SK-MEL-5 (cell line): ENCODE results near the gene OCA2. TPM values are rescaled to one million over a fixed set of nuclear protein-coding genes. Genes with fewer than 3 reads are reported as not detected.

ENCODE experiments used
- DNase-seq: peaks from one replicate; pipeline ENCODE4 v3.0.0-alpha.2; 2016; ENCODE audit warnings: low read depth, low spot score
- in situ Hi-C: cut with HindIII; loops from 2 replicates; pipeline ENCODE4 v1.10.0; 2016; ENCODE audit warnings: low sequenced_read_pairs, high pct_unique_total_duplicates, low pct_unique_long_range_greater_than_20kb
- total RNA-seq: library from RNA; depleted of rRNA; stranded (reverse); fragments of >200 nt; shearing (Covaris generic); gene quantifications from 2 replicates; pipeline ENCODE4 v1.2.3, GENCODE V29; 2014

OCA2 gene
- total RNA-seq, 1 experiment from 2014 or later: 200 TPM

DNA sequence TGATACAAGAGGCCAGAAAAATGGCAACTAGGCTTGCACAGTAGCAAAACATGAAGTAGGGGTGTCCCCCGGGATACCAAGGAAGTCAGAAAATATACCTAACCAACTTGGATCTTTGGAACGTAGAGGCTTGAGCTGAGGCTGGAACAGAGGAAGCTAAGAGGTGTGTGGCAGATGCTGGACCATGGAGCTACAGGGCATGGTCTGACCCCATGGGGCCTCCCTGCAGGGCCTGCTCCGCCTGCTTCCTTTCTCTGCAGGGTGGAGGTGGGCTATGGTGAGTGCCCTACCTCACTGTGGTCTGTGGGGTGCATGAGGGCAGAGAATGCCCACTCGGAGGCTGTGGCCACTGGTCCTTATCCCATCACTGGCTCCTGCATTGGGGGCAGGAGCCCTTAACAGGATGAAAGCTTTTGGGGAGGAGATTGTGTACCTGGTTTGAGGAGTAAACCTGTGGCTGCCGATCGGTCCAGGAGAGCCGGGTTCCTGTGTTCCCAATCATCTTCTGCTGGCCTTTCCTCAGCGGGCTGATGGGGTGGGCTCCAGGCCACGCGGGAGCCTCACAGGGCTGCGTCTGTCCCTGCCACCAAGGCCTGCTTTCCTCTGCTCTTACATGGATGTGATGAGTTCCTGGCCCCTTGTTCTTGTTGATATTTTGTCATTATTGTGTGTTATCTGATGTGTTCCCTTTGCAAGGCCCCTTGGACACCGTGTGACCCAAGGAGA lies 96.8 kb downstream of the OCA2 start:
- no peak for DNase-seq
- in situ Hi-C loops: no loop called here

DNA sequence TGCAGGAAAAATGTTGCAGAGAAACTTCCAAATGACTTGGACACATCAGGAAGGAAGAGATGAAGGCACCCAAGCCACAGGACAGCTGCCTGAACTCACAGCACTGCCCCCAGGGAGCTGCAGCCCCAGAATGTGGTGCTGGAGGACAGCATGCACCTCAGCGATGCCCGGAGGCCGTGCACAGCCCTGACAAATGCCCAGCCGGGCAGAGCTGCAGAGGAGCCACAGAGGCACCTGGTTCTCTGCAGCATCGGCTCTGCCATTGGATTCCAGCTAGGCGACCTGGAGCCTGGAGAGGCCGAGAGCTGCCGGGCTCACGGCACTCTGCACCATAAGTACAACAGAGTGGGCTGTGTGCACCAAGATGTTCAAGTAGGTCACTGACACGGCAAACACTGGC lies 97.5 kb downstream of the OCA2 start:
- no peak for DNase-seq
- in situ Hi-C loops: no loop called here

DNA sequence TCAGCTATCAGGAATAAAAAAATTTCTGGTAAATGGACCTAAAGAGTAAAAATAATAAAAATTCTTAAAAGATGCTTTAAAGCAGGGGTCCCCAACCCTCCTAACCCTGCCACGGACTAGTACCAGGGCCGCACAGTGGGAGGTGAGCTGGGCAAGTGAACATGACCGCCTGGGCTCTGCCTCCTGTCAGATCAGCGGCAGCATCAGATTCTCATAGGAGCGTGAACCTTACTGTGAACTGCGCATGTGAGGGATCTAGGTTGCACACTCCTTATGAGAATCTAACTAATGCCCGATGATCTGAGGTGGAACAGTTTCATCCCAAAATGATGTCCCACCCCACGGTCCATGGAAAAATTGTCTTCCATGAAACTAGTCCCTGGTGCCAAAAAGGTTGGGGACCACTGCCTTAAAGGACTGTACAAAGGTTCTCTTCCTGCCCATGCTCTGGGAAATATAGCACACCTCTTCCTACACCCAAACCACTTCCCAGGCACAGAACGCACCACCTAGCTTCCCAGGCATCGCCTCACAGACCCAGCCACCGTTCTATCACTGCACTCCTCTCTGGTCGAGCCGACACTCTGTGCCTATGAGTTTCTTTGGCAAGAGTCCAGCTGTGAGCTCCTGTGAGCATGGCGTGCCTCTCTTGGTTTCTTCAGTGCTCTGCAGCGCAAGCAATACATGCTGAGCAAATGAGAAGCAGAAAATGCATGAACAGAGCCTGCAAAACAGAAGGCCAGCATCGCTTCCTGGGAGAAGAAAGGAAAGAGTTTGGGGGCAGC lies 104.9 kb downstream of the OCA2 start:
- DNase-seq: no peak
- in situ Hi-C loops: no loop called here

DNA sequence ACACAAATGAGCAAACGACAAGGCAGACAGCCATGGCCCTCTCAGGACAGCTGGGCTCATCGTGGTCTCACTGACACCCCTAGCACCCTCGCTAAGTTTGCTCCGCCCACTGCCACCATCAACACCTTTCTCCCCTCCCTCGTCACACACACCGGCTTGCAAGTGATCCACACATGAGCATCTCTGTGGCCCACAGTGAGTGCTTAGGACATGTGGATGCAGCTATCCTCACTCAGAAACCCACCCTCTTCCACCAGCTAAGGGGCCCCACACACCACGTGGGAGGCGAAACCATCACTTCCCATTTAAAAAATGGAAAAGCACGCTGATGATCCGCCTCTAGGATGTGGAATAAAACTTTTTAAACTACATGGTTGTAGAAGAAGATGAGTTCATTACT lies 105.6 kb downstream of the OCA2 start:
- no peak for DNase-seq
- in situ Hi-C loops: no loop called here

DNA sequence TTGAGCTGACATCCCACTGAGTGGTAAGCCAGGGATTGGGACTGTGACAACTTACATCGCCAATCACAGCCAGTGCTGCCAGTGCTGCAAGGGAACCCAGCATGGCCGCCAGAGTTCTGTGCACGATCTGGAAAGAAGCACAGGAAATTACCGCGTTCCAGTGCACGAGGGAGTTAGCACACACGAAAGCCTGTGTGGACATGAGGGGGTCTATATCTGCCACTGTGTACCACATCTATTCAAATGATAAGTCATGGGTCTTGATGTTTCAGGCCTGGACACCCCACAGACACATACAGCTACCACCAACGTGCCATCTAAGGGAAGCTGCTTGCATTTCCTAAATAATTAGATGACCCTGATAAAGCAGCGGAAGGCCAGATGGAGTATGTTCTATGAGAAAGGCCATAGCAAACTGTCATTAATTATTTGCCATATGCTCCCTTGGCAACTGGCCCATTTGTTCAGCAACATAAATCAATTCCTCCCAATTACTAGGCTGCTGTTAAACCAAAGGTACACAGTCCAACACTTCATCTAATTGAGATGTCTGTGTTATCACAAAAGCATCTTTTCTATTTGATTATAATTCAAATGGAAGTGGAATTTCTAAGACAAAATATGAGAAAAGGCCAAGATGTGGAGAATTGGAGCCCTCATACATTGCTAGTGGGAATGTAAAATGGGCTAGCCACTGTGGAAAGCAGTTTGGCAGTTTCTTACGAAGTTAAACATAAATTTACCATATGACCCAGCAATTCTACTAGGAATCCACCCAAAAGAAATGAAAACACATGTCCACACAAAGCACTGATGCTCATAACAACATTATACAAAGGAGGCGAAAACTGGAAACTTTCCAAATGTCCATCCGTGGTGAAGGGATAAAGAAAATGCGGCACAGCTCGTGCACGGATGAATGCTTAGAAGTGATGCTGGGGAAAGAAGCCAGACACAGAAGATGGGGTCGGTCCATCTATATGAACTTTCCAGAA lies 108.3 kb downstream of the OCA2 start:
- in situ Hi-C loops: no loop called here
- no peak for DNase-seq

DNA sequence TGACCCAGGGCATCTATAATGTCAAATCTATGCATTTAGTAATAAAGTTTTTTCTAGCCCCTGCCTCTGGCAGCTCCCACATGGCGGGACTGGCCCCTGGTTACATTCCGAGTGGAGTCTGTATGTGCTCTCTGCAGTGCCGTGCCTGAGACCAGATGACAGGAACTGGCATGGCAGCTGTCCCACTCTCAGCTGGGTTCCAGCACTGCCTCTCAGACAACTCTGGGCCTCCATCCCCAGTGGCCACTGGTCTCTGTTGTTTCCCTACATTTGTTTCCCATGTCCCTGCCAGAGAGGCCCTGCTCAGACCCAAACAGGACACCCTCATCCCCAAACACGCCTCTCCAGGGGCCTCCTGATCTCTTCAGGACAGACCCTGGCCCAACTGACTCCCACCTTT lies 109.3 kb downstream of the OCA2 start:
- DNase-seq: no peak
- in situ Hi-C loops: no loop called here

DNA sequence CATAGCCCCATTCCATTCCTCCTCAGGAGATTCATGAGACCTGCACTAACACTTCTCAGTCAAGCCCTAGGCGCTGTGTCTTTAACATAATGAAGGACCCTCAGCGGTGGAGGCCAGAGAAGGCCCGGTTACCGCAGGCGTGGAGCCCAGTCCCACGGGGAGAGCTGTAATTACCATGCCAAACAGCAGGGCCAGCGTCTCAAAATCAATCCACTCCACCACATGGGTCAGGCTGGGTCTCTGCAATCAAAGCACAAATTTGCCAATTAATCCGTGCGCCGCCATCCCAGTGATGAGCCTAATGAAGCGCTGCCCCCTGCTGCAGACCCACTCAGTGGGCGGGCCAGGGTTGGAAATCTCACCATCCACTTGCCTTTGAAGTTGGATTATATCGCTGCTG lies 109.7 kb downstream of the OCA2 start:
- in situ Hi-C loops: no loop called here
- no peak for DNase-seq

DNA sequence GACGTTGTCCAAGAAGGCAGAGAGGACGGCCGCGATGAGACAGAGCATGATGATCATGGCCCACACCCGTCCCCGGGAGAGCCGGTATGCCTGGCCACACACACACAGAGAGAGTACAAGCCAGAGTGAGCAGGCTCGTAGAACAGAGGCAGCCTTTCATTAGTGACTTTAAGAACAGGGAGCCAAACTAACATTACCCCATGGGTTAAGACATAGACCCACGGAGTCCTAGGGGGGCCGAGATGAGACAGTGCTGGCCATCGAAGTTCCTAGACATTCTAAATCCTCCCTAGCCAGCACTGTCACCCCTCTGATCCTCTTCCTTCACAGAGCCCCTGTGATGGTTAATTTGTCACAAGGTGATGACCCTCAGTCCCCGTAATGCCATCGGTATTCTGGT lies 114.0 kb downstream of the OCA2 start:
- DNase-seq: no peak
- in situ Hi-C loops: no loop called here

DNA sequence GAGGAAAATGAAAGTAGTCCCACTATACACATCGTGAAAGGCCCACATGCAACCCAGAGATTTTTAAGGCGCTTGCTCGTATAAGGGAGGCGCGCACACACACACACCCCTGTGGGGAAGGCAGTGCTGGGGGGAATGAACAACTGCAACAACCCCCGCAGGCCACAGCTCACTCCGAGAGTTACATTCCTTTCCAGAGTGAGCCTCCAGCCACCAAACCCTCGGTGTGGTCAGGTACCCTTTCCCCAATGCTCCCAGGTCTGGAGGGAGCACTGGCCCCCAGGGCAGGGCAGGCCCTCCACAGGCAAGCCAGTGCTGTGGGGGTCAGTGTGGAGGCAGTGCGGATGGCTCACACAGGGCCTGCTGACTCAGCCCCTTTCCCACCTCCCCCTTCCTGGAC lies 115.6 kb downstream of the OCA2 start:
- DNase-seq: no peak
- in situ Hi-C loops: no loop called here

DNA sequence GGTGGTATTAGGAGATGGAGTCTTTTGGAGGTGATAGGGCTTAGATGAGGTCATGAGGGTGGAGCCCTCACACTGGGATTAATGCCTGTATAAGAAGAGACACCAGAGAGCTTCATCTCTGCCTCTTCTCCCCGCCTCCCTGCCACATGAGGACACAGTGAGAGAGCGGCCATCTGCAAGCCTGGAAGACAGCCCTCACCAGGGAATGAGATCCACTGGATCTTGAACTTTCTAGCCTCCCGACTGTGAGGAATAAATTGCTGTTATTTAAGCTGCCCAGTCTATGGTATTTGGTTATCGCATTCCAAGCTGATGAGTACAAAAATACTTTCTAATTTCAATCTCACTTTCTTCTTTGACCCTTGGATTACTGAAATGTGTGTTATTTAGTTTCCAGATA lies 121.4 kb downstream of the OCA2 start:
- in situ Hi-C loops: no loop called here
- peak; percentile 24 for DNase-seq

DNA sequence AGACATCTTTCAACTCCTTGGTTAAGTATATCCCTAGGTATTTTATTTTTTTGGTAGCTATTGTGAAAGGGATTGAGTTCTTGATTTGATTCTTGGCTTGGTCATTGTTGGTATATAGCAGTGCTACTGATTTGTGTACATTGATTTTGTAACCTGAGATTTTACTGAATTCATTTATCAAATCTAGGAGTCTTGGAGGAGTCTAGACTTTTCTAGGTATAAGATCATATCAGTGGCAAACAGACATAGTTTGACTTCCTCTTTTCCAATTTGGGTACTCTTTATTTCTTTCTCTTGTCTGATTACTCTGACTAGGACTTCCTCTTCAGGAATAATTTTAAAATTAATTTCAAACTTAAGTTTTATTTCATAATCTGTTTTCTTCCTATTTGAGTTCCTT lies 125.2 kb downstream of the OCA2 start:
- DNase-seq: no peak
- in situ Hi-C loops: no loop called here

DNA sequence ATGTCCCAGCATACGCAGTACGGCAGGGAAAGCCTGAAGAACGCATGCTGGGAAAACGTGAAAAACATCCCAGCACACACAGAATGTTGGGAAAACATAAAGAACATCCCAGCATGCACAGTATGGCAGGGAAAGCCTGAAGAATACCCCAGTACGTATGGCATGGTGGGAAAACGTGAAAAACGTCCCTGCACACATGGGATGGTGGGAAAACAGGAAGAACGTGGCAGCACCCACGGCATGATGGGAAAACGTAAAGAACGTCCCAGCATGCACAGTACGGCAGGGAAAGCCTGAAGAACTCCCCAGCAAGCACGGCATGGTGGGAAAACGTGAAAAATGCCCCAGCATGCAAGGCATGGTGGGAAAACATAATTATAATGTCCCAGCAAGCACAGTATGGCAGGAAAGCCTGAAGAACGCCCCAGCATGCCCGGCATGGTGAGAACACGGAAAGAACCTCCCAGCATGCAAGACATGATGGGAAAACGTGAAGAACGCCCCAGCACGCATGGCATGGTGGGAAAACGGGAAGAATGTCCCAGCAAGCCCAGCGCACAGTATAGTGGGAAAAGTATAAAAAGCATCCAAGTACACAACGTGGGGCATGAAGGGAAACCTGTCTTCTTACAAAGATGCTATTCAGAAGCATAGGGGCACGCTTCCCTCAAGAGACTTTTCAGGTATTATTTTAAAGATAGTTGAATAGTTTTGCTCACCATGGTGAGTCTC lies 128.3 kb downstream of the OCA2 start:
- in situ Hi-C loops: no loop called here
- no peak for DNase-seq

DNA sequence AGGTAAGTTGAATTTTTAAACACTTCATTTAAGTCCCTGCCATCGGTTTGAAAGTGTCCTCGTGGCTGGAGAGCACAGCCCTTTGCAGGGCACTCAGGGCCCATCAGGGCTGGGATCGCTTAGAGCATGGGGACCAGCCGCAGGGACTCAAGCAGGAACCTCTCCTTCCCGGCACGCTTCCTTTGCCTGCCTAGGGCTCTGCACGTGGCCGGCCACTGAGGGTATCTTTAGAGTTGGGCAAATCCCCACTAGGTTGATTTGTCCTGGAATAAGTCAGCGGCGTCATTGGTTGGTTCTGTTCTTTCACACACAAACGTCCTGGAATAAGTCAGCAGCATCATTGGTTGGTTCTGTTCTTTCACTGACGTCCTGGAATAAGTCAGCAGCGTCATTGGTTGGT lies 131.6 kb downstream of the OCA2 start:
- DNase-seq: no peak
- in situ Hi-C loops: no loop called here

DNA sequence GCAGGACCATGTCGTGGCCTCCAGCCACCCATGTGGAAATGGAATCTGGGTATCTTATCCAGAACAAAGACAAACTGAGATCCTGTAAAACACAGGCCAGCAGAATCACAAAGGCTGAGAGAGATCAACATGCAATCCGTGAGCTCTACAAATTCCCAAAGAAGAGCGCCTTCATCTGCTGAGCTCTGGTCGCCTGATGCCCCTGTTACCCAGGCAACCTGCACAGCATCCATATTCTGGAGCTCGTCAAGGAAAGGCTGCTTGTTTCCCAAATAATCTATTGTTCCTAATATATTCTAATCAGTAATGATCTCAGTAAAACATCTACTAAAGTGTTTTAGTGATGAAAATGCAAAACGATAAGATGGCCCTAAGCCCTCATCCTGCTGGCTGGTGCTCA lies 133.6 kb downstream of the OCA2 start:
- in situ Hi-C loops: no loop called here
- no peak for DNase-seq

DNA sequence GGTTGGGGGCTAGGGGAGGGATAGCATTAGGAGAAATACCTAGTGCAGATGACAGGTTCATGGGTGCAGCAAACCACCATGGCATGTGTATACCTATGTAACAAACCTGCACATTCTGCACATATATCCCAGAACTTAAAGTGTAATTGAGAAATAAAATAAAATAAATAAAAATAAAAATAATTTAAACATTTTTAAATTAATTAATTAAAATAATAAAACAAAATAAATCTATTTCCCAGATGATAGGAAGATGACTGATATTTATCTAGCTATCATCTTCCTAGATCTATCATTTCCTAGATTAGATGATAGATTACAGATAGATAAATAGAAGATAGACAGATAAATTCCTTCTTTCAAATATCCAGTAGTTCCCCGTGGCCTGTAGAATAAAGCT lies 137.3 kb downstream of the OCA2 start:
- DNase-seq: no peak
- in situ Hi-C loops: no loop called here

DNA sequence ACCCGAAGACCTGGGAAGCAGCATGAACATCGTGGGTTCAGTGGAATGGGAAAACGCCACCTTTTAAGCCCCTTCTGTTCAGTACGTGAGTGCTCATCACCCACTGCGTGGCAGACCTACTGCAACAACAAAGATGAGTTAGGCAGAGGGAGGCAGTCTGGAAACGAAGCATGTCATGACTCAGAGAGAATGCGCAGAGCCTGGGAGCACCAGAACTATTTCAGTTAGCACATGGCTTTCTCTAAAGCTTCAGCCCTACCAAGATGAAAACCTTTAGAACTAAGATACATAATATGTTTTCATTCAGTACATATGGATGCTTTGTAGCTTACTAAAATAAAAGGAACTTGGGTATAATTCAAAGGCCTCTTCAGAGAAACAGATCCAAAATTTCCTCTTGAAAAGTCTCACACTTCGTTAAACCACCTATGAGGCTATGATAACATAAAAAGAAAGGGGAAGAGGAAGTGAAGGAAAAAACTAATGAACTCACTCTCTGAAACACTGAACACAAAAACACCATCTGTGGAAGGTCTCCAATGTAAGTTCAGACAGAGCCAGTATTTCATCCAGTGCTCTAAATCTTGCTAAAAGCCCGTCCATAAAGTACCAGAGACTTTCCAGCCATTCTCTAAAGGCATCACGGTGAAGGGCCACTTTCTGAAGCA lies 140.1 kb downstream of the OCA2 start:
- in situ Hi-C loops: no loop called here
- DNase-seq: no peak

DNA sequence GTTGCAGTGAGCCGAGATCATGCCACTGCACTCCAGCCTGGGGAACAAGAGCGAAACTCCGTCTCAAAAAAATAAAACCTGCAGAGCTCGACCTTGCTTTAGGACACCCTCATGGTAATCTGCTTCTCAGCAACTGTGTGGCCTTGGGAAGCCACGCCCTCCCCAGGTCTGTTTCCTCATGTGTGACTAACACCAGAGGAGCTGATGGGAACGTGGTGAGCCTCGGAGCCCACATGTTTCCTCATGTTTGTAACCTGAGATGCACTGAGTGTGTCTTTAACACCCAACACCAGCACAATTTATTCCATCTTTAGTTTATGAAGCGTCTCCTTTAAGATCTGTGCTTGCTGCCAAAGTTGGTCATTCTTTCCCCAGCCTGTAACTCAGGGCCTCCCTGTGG lies 142.8 kb downstream of the OCA2 start:
- no peak for DNase-seq
- in situ Hi-C loops: no loop called here
